HepG2 (cell line): ENCODE results near the gene PNLDC1. TPM values are rescaled to one million over a fixed set of nuclear protein-coding genes. Genes with fewer than 3 reads are reported as not detected.
A peak's percentile ranks its signal among the peaks of the same experiment; 100 is the strongest.

Experiments used
- ATAC-seq: fragments of 200-7000 bp; cut with Tn5 transposase; 3 replicates; pipeline ENCODE4 v1.9.1; 2020; ENCODE audit warnings: mild to moderate bottlenecking, moderate library complexity
- BruUV-seq: library from RNA; stranded (reverse); fragments of 400-500 nt; replicated peaks from 2 replicates; lab custom pipeline; 2021; lab: Mats Ljungman, UMichigan
- CTCF ChIA-PET: fragments of 300-600 bp; formaldehyde crosslinking; extraction: SDS; loops from one replicate; lab custom pipeline; 2021; ENCODE audit warnings: low total read pairs, inconsistent platforms, low intra/inter-chr PET ratio; lab: Yijun Ruan, JAX
- POLR2A ChIA-PET: fragments of 350-600 bp; sonication (Branson Sonifier 250); formaldehyde crosslinking; loops from one replicate; lab custom pipeline; 2020; ENCODE audit warnings: antibody characterized with exemption, inconsistent platforms; lab: Yijun Ruan, JAX
- DNase-seq: peaks from one replicate; pipeline ENCODE4 v3.0.0-alpha.2; 2015; ENCODE audit warnings: low spot score
- FAIRE-seq: peaks from 3 replicates; lab custom pipeline; 2011; peaks lifted over from hg19 to GRCh38; lab: Jason Lieb, UNC
- H2AFZ ChIP-seq: one replicate; pipeline ENCODE4 v1.6.1; 2011; ENCODE audit warnings: low read length, inconsistent platforms
- H3K27ac ChIP-seq: fragments of 300-600 bp; 3 replicates; pipeline ENCODE4 v1.8.0; 2011; ENCODE audit warnings: mixed run types, mild to moderate bottlenecking, mixed read lengths, low read length, inconsistent platforms; ENCODE audit not compliant: insufficient read depth; ENCODE audit errors: extremely low read length
- H3K27me3 ChIP-seq, 2 experiments: fragments of 200-600 bp in 1 of 2; 2 replicates in 1 of 2; 3 replicates in 1 of 2; pipeline versions ENCODE4 v1.6.0 to v1.8.0; 2011; ENCODE audit warnings: low read length in 2 of 2, mild to moderate bottlenecking in 2 of 2, moderate library complexity in 2 of 2, inconsistent platforms in 1 of 2; ENCODE audit not compliant: insufficient read depth in 2 of 2, control insufficient read depth in 1 of 2
- H3K36me3 ChIP-seq, 2 experiments: fragments of 200-600 bp in 1 of 2; replicated peaks in 1 of 2; 2 replicates in 1 of 2; 3 replicates in 1 of 2; pipeline versions ENCODE4 v1.5.1 to v1.8.0; 2011; ENCODE audit warnings: low read length in 2 of 2, inconsistent platforms in 1 of 2; ENCODE audit not compliant: insufficient read depth in 2 of 2, control insufficient read depth in 1 of 2
- H3K4me1 ChIP-seq: 2 replicates; pipeline ENCODE4 v1.5.1; 2012; ENCODE audit warnings: low read length, inconsistent platforms; ENCODE audit not compliant: insufficient read depth
- H3K4me2 ChIP-seq: 2 replicates; pipeline ENCODE4 v1.6.0; 2011; ENCODE audit warnings: low read depth, low read length, inconsistent platforms
- H3K4me3 ChIP-seq, 3 experiments: fragments of 200-600 bp in 1 of 3; sonication (generic), shearing (Covaris generic) in 1 of 3; replicated peaks in 1 of 3; 2 replicates each; pipeline ENCODE4 v1.5.1; 2011 to 2016; ENCODE audit warnings: low read length in 3 of 3, inconsistent platforms in 2 of 3, low read depth in 2 of 3, mild to moderate bottlenecking in 2 of 3, control low read depth in 1 of 3, mixed read lengths in 1 of 3; ENCODE audit not compliant: insufficient read depth in 1 of 3
- H3K79me2 ChIP-seq: one replicate; pipeline ENCODE4 v1.6.1; 2011; ENCODE audit warnings: low read length, inconsistent platforms; ENCODE audit not compliant: insufficient read depth
- H3K9ac ChIP-seq: 2 replicates; pipeline ENCODE4 v1.6.0; 2011; ENCODE audit warnings: mild to moderate bottlenecking, low read depth, low read length, inconsistent platforms; ENCODE audit not compliant: insufficient read depth
- H3K9me3 ChIP-seq: 2 replicates; pipeline ENCODE4 v1.5.1; 2012; ENCODE audit warnings: mild to moderate bottlenecking, low read length
- H4K20me1 ChIP-seq: 2 replicates; pipeline ENCODE4 v1.6.0; 2011; ENCODE audit warnings: inconsistent platforms, mild to moderate bottlenecking, low read length, moderate library complexity; ENCODE audit not compliant: insufficient read depth
- AGO2 ChIP-seq: fragments of 200-400 bp; formaldehyde crosslinking; optimal IDR thresholded peaks from 2 replicates; pipeline ENCODE3; 2017; ENCODE audit warnings: mild to moderate bottlenecking, low read depth, low read length, moderate library complexity
- ELF1 ChIP-seq: sonication (generic); formaldehyde crosslinking; IDR thresholded peaks from 2 replicates; pipeline ENCODE4 v1.4.0; 2020; ENCODE audit warnings: missing genetic modification reagents
- GRHL1 ChIP-seq: sonication (generic); formaldehyde crosslinking; conservative IDR thresholded peaks from 2 replicates; pipeline ENCODE4 v1.8.0; 2022; ENCODE audit warnings: missing genetic modification reagents
- MATR3 ChIP-seq: sonication (generic); formaldehyde crosslinking; IDR thresholded peaks from 2 replicates; pipeline ENCODE4 v1.4.0; 2020; ENCODE audit warnings: missing genetic modification reagents
- RBM22 ChIP-seq: fragments of 200-400 bp; formaldehyde crosslinking; optimal IDR thresholded peaks from 2 replicates; pipeline ENCODE3; 2017; ENCODE audit warnings: mild to moderate bottlenecking, low read length, moderate library complexity
- REL ChIP-seq: sonication (generic); formaldehyde crosslinking; conservative IDR thresholded peaks from 2 replicates; pipeline ENCODE4 v1.8.0; 2022; ENCODE audit warnings: mild to moderate bottlenecking, missing genetic modification reagents, moderate library complexity
- TMF1 ChIP-seq: sonication (generic); formaldehyde crosslinking; IDR thresholded peaks from 2 replicates; pipeline ENCODE4 v1.8.1; 2022; ENCODE audit warnings: low read depth, missing genetic modification reagents
- ZNF101 ChIP-seq: sonication (generic); formaldehyde crosslinking; IDR thresholded peaks from 2 replicates; pipeline ENCODE4 v1.4.0; 2020; ENCODE audit warnings: mild to moderate bottlenecking, low read depth, missing genetic modification reagents, borderline replicate concordance
- WGBS: methylation state at CpG from one replicate; pipeline ENCODE4 v1.1.6; 2017; ENCODE audit warnings: low lambda C conversion rate; 5-methylcytosine and 5-hydroxymethylcytosine counted together
- in situ Hi-C: cut with HindIII; loops from 2 replicates; pipeline ENCODE4 v1.10.0; 2017; ENCODE audit warnings: low pct_unique_long_range_greater_than_20kb; ENCODE audit not compliant: extremely low pct_ligation_motif_present
- intact Hi-C: fragments of 100-400 bp; cut with micrococcal nuclease; formaldehyde crosslinking; loops from one replicate; pipeline ENCODE4 v1.10.0; 2022; ENCODE audit not compliant: unreplicated experiment
- polyA plus RNA-seq, 8 experiments: library from polyadenylated mRNA; depleted of rRNA in 3 of 8; stranded (reverse) in 7 of 8; unstranded in 1 of 8; fragments of >200 nt; fragmentation: Illumina TruSeq in 4 of 8; extraction: Trizol in 4 of 8; gene quantifications; 2 replicates each; pipeline versions ENCODE4 v1.2.1 to v1.2.3, GENCODE V29; 2011 to 2016; ENCODE audit warnings: low read depth in 4 of 8, missing spikeins in 1 of 8, mixed read lengths in 1 of 8; ENCODE audit not compliant: insufficient read depth in 1 of 8
- total RNA-seq, 5 experiments: library from RNA; depleted of rRNA; stranded (reverse); fragments of >200 nt; fragmentation: Illumina TruSeq; extraction: Trizol; gene quantifications; 2 replicates each; pipeline ENCODE4 v1.2.3, GENCODE V29; 2016; ENCODE audit warnings: low read depth in 1 of 5
- TF ChIP-seq, protein P1 (sequence below): IDR thresholded peaks from 2 replicates; pipeline ENCODE4 v1.6.1; 2016

Gene PNLDC1
- total and polyA plus RNA-seq, 2 of the 13 experiments (the other 11 are each of a cell fraction or from before 2014, with no cell fraction given), result not detected

GRCh38 chr6:159800141-159800865, at the start of gene PNLDC1 (continued):
- TF ChIP-seq AGO2 (peak; percentile 88), ELF1 (CRISPR knock-in tag) (no peak), REL (CRISPR knock-in tag) (0 out of 2 replicates have a peak, but pooled peaks have one; percentile 35), MATR3 (CRISPR knock-in tag) (no peak)
- TF ChIP-seq, all 625 proteins: peak for 8

GRCh38 chr6:159751448-159751847, 48.6 kb upstream of the PNLDC1 start:
- Histone ChIP-seq H3K36me3 (peaks cover 16 to 83% of the 10 kb centered on the region in 2 experiments), H3K9ac (no peak overlapping the region), H3K27ac (no peak overlapping the region), H3K4me1 (no peaks in the 10 kb centered on the region), H3K9me3 (no peaks in the 10 kb centered on the region), H3K79me2 (peaks cover 4% of the 10 kb centered on the region), H4K20me1 (no peaks in the 10 kb centered on the region), H3K4me3 (no peak overlapping the region), H3K27me3 (no peaks in the 10 kb centered on the region), H3K4me2 (no peak overlapping the region), H2AFZ (no peak overlapping the region)
- intact Hi-C loops, result no loop called here
- in situ Hi-C loops, result no loop called here
- CTCF ChIA-PET, result no interaction called here
- WGBS, result 96% methylated on average over 3 of the region's 3 CpGs
- no TSS peak for BruUV-seq
- FAIRE-seq (no peak), DNase-seq (no peak), ATAC-seq (no peak)
- POLR2A ChIA-PET, result interaction anchor here (1.3 kb wide), 2 partner anchors 11 to 25 kb away, joined by 5 to 6 read pairs; partner anchors contain the start of genes ACAT2 and WTAP
- TF ChIP-seq RBM22, result peak; percentile 66
- no peak for TF ChIP-seq ZNF101 (CRISPR knock-in tag)
- TF ChIP-seq TMF1 (CRISPR knock-in tag), result no peak
- TF ChIP-seq, protein P1, sequence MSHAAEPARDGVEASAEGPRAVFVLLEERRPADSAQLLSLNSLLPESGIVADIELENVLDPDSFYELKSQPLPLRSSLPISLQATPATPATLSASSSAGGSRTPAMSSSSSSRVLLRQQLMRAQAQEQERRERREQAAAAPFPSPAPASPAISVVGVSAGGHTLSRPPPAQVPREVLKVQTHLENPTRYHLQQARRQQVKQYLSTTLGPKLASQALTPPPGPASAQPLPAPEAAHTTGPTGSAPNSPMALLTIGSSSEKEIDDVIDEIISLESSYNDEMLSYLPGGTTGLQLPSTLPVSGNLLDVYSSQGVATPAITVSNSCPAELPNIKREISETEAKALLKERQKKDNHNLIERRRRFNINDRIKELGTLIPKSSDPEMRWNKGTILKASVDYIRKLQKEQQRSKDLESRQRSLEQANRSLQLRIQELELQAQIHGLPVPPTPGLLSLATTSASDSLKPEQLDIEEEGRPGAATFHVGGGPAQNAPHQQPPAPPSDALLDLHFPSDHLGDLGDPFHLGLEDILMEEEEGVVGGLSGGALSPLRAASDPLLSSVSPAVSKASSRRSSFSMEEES (CRISPR knock-in tag), result no peak
- no peak for TF ChIP-seq GRHL1 (CRISPR knock-in tag)
- TF ChIP-seq, all 625 proteins: peak for 1
